Fibroblast of the aortic adventitia (primary cell): ENCODE data around the gene PHACTR3. TPM values are rescaled to one million over a fixed set of nuclear protein-coding genes. Genes with fewer than 3 reads are reported as not detected.

Source experiments
- DNase-seq: peaks from one replicate; pipeline ENCODE4 v3.0.0-alpha.2; 2010; ENCODE audit warnings: low read depth
- H3K4me3 ChIP-seq: 2 replicates; pipeline ENCODE4 v1.5.1; 2011; ENCODE audit warnings: low read depth, mild to moderate bottlenecking, control low read depth, low read length, moderate library complexity
- CTCF ChIP-seq: IDR thresholded peaks from 2 replicates; pipeline ENCODE4 v1.5.1; 2011; ENCODE audit warnings: mild to moderate bottlenecking, low read length, control low read depth, inconsistent platforms; ENCODE audit not compliant: insufficient read depth
- total RNA-seq: library from RNA; depleted of rRNA; stranded (reverse); fragments of >200 nt; gene quantifications from 2 replicates; pipeline ENCODE4 v1.2.3, GENCODE V29; 2012; ENCODE audit warnings: low replicate concordance

Gene PHACTR3
- total RNA-seq, 1 donor = not detected

GRCh38 chr20:59673288-59673997 is 69.1 kb downstream of the PHACTR3 start:
- no peak for TF ChIP-seq CTCF
- no peak for DNase-seq

DNA sequence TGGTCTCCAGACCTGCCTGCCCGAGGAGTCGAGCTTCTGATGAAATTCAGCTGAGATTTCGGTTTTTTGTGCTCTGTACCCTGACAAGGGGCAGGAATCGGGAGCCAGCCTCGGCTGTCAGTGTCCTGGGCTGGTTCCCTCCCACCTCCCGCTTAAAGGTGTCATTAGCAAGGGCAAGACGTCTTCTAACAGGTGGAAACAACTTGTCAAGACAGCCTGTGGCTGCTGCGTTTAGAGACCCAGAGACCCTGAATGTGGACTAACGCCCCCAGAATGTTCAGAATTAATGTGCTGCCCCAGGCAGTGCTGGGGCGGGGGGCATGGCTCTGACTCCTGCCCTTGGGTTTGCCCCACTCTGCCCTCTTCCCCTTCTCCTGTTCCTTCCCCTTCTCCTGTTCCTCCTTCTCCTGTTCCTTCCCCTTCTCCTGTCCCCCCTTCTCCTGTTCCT is 69.7 kb downstream of the PHACTR3 start:
- TF ChIP-seq CTCF = no peak
- no peak overlapping the region for H3K4me3 ChIP-seq
- DNase-seq = no peak

More at GRCh38 chr20:59673288-59673997, 69.1 kb downstream of the PHACTR3 start:
- no peak overlapping the region for H3K4me3 ChIP-seq

GRCh38 chr20:59676126-59676850 is 71.9 kb downstream of the PHACTR3 start:
- no peak for TF ChIP-seq CTCF
- no peak for DNase-seq

DNA sequence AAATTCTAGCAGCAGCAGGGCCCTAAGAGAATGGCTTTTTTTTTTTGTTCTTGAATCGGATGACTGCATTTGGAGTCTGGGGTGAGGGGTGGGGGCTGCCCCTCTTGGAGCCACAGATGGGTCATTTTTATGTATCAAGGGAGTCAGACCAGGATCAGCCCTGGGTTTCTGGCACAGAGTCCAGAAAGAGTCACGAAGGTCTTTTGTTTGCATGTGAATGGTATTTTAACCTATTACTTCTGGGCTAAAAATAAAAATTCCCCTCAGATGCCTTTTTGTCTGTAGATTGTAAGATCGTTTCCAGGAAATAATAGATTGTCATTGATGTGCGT is 72.5 kb downstream of the PHACTR3 start:
- DNase-seq = no peak

More at GRCh38 chr20:59676126-59676850, 71.9 kb downstream of the PHACTR3 start:
- no peak overlapping the region for H3K4me3 ChIP-seq

DNA sequence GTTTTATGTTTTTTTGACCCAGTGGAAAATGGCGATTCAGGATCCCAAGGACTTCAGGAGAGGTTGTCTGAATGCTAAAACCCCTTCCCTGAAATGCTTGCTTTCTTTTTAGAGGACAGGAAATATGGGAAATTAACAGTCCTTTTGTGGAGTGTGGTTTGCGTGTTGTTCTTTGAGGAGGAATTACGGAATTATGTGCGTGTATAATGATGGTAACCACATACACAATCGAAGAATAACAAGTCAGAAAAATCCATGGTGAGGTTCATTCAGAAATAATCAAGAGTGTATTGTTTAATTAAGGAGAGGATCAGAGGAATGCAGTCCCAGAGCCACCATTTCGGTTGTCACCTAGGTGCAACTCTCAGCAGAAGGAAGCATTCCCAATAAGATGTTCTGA is 73.2 kb downstream of the PHACTR3 start:
- no peak for DNase-seq
- TF ChIP-seq CTCF = no peak
- no peak overlapping the region for H3K4me3 ChIP-seq

More for the DNA sequence above, 72.5 kb downstream of the PHACTR3 start:
- TF ChIP-seq CTCF = no peak
- H3K4me3 ChIP-seq = no peak overlapping the region

- no peak overlapping the region for H3K4me3 ChIP-seq
- DNase-seq = no peak
- no peak for TF ChIP-seq CTCF
Measured at GRCh38 chr20:59678288-59678687, 73.9 kb downstream of the PHACTR3 start.
